CD4-positive, alpha-beta T cell (primary cell): Measurements from ENCODE around the gene VIPR2. TPM values are rescaled to one million over a fixed set of nuclear protein-coding genes. Genes with fewer than 3 reads are reported as not detected.

Experiments
- ATAC-seq: fragments of 200-7000 bp; cut with Tn5 transposase; one replicate; pipeline ENCODE4 v1.10.0; 2022; ENCODE audit warnings: mild to moderate bottlenecking; ENCODE audit not compliant: poor library complexity
- CTCF ChIA-PET: fragments of 350-600 bp; sonication (Branson Sonifier 250); formaldehyde crosslinking; loops from one replicate; lab custom pipeline; 2021; ENCODE audit warnings: antibody characterized with exemption, inconsistent platforms; lab: Charles Lee
- POLR2A ChIA-PET: fragments of 350-600 bp; sonication (Branson Sonifier 250); formaldehyde crosslinking; loops from one replicate; lab custom pipeline; 2021; ENCODE audit warnings: antibody characterized with exemption, inconsistent platforms; lab: Charles Lee
- DNase-seq, 14 experiments: peaks; one replicate each; pipeline ENCODE4 v3.0.0-alpha.2; 2013 to 2020; ENCODE audit warnings: mixed read lengths in 2 of 14
- H3K27ac ChIP-seq, 2 donors: one replicate each; pipeline versions ENCODE4 v1.5.1 to v1.7.0; 2013; ENCODE audit warnings: low read length in 2 of 2, low read depth in 1 of 2, mild to moderate bottlenecking in 1 of 2
- H3K27me3 ChIP-seq, 2 experiments: 1 replicate in 1 of 2; 2 replicates in 1 of 2; pipeline versions ENCODE4 v1.6.1 to v1.7.0; 2013; ENCODE audit warnings: low read length in 2 of 2, control low read depth in 1 of 2, mild to moderate bottlenecking in 1 of 2, moderate library complexity in 1 of 2; ENCODE audit not compliant: insufficient read depth in 2 of 2, control insufficient read depth in 1 of 2
- H3K36me3 ChIP-seq: one replicate; pipeline ENCODE4 v1.6.1; 2013; ENCODE audit warnings: low read length, control low read depth; ENCODE audit not compliant: insufficient read depth
- H3K4me1 ChIP-seq: one replicate; pipeline ENCODE4 v1.6.1; 2013; ENCODE audit warnings: low read length, control low read depth; ENCODE audit not compliant: insufficient read depth
- H3K4me3 ChIP-seq: one replicate; pipeline ENCODE4 v1.5.1; 2013; ENCODE audit warnings: mild to moderate bottlenecking, low read length, moderate library complexity
- H3K9me3 ChIP-seq, 2 experiments: 1 replicate in 1 of 2; 2 replicates in 1 of 2; pipeline versions ENCODE4 v1.6.1 to v1.7.0; 2013; ENCODE audit warnings: low read length in 2 of 2, mild to moderate bottlenecking in 2 of 2, control low read depth in 1 of 2, moderate library complexity in 1 of 2; ENCODE audit not compliant: control insufficient read depth in 1 of 2, insufficient read depth in 1 of 2
- H3K27ac Mint-ChIP-seq: one replicate; pipeline ENCODE4 v1.8.0; 2020; ENCODE audit warnings: mixed read lengths
- H3K27me3 Mint-ChIP-seq: one replicate; pipeline ENCODE4 v1.8.0; 2021; ENCODE audit warnings: mixed read lengths
- H3K36me3 Mint-ChIP-seq: one replicate; pipeline ENCODE4 v1.8.0; 2021; ENCODE audit warnings: low read depth, mixed read lengths
- H3K4me1 Mint-ChIP-seq: one replicate; pipeline ENCODE4 v1.8.0; 2021; ENCODE audit warnings: low read depth, mixed read lengths
- H3K4me3 Mint-ChIP-seq: one replicate; pipeline ENCODE4 v1.8.0; 2020; ENCODE audit warnings: mild to moderate bottlenecking, mixed read lengths
- H3K9me3 Mint-ChIP-seq: one replicate; pipeline ENCODE4 v1.8.0; 2020; ENCODE audit warnings: mixed read lengths
- CTCF ChIP-seq: fragments of 200-600 bp; IDR thresholded peaks from one replicate; pipeline ENCODE4 v1.8.0; 2022; ENCODE audit warnings: antibody characterized with exemption, mild to moderate bottlenecking
- intact Hi-C, 2 experiments: fragments of 100-400 bp; cut with DNase I in 1 of 2; cut with micrococcal nuclease in 1 of 2; formaldehyde crosslinking; loops; one replicate each; pipeline versions ENCODE4 v1.15.1 to v1.9.0; 2023 to 2025; cut with DNase I, micrococcal nuclease
- total RNA-seq, 174 experiments: library from RNA in 2 of 174; stranded (reverse) in 2 of 174; gene quantifications; one replicate each; pipeline ENCODE4 v1.2.3 and lab custom pipeline; 2021 to 2026

The VIPR2 gene
- total RNA-seq, 2 experiments from 2014 or later, result 0.59 to 0.80 TPM

DNA sequence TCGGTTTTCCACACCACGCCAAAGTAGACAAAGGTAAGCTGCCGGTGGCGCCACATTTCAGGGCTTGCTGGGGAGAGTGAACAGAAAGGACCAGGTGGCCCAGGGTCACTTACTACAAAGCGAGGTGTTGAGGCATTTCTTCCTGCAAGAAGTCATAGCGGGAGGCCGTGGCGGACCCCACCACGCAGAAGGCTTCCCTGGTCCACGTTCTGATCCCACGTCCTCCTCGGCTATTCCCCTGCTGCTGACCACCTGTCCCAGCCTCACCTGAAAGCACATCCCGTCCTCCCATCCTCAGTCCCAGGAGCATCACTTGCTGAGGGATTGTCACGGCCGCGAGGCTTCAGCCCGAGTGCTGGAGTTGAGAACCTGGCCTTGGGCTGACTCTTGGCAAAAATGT is 149.2 kb downstream of the VIPR2 start:
- ChIA-PET CTCF (no interaction called here), POLR2A (no interaction called here)
- Mint-ChIP-seq H3K9me3 (peaks cover 3% of the 10 kb centered on the region), H3K27ac (no peak overlapping the region), H3K4me1 (peaks cover 23% of the 10 kb centered on the region), H3K36me3 (no peaks in the 10 kb centered on the region), H3K4me3 (no peak overlapping the region), H3K27me3 (peaks cover 52% of the 10 kb centered on the region)
- intact Hi-C loops, result no loop called here
- ATAC-seq, result no peak
- no peak overlapping the region for H3K27ac ChIP-seq
- H3K4me1 ChIP-seq, result peaks cover 13% of the 10 kb centered on the region
- no peaks in the 10 kb centered on the region for H3K36me3 ChIP-seq
- peaks cover 7 to 11% of the 10 kb centered on the region in 2 experiments for H3K27me3 ChIP-seq
- TF ChIP-seq CTCF, result no peak
- DNase-seq, result no peak
- H3K9me3 ChIP-seq, result peaks cover 0 to 31% of the 10 kb centered on the region in 2 experiments
- H3K4me3 ChIP-seq, result no peak overlapping the region

DNA sequence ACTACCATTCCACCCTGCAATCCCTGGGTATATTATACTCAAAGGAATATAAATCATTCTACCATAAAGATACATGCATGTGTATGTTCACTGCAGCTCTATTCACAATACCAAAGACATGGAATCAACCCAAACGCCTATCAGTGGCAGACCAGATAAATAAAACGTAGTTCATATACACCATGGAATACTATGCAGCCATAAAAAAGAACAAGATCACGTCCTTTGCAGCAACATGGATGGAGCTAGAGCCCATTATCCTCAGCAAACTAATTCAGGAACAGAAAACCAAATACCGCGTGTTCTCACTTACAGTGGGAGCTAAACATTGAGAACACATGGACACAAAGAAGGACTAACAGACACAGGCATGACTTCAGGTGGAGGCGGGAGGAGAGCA is 150.0 kb downstream of the VIPR2 start:
- H3K36me3 Mint-ChIP-seq, result no peaks in the 10 kb centered on the region
- peaks cover 3% of the 10 kb centered on the region for H3K9me3 Mint-ChIP-seq
- ATAC-seq (no peak), DNase-seq (no peak)
- H3K27ac Mint-ChIP-seq, result no peak overlapping the region
- H3K4me3 Mint-ChIP-seq, result no peak overlapping the region
- no peak overlapping the region for H3K4me3 ChIP-seq
- ChIA-PET POLR2A (no interaction called here), CTCF (no interaction called here)
- peaks cover 23% of the 10 kb centered on the region for H3K4me1 Mint-ChIP-seq
- peaks cover 0 to 31% of the 10 kb centered on the region in 2 experiments for H3K9me3 ChIP-seq
- H3K27me3 Mint-ChIP-seq, result peaks cover 54% of the 10 kb centered on the region
- TF ChIP-seq CTCF, result no peak
- no peaks in the 10 kb centered on the region for H3K36me3 ChIP-seq
- H3K4me1 ChIP-seq, result peaks cover 13% of the 10 kb centered on the region
- intact Hi-C loops, result no loop called here
- peaks cover 12 to 18% of the 10 kb centered on the region in 2 experiments for H3K27me3 ChIP-seq
- H3K27ac ChIP-seq, result no peak overlapping the region

DNA sequence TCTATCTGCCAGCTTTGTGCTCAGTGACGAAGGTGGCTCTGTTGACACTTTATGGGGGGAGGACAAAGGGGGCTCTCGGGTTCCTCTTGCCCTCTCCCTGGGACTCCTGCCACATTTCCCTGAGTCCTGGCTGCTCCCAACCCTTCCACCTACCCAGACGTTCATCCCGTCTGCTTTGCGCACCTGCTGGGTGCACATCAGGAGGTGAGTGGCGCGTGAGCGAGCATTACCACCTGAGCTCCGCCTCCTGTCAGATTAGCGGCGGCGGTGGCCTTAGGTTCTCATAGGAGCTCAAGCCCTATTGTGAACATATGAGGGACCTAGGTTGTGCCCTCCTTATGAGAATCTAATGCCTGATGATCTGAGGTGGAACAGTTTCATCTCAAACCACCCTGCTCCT is 151.1 kb downstream of the VIPR2 start:
- ChIA-PET POLR2A (no interaction called here), CTCF (no interaction called here)
- Histone ChIP-seq H3K27me3 (peaks cover 12 to 19% of the 10 kb centered on the region in 2 experiments), H3K36me3 (no peaks in the 10 kb centered on the region), H3K27ac (no peak overlapping the region), H3K9me3 (peaks cover 0 to 31% of the 10 kb centered on the region in 2 experiments), H3K4me3 (no peak overlapping the region), H3K4me1 (peaks cover 13% of the 10 kb centered on the region)
- no peak overlapping the region for H3K4me3 Mint-ChIP-seq
- no peak for TF ChIP-seq CTCF
- H3K36me3 Mint-ChIP-seq, result no peaks in the 10 kb centered on the region
- H3K9me3 Mint-ChIP-seq, result peaks cover 3% of the 10 kb centered on the region
- H3K4me1 Mint-ChIP-seq, result peaks cover 23% of the 10 kb centered on the region
- no peak for ATAC-seq
- peaks cover 47% of the 10 kb centered on the region for H3K27me3 Mint-ChIP-seq
- peak overlapping the region; percentile 76 for H3K27ac Mint-ChIP-seq
- intact Hi-C loops, result loop anchor here in 1 of 2 experiments (2.0 kb wide), 1 partner anchor 17 kb away; no protein-coding TSS in a partner anchor
- no peak for DNase-seq
